Eye (tissue), 1 donor: ENCODE measurements around the gene MPPED1.

Source experiments
- DNase-seq: peaks from one replicate; pipeline ENCODE4 v3.0.0-alpha.2; 2015

MPPED1 gene

DNA sequence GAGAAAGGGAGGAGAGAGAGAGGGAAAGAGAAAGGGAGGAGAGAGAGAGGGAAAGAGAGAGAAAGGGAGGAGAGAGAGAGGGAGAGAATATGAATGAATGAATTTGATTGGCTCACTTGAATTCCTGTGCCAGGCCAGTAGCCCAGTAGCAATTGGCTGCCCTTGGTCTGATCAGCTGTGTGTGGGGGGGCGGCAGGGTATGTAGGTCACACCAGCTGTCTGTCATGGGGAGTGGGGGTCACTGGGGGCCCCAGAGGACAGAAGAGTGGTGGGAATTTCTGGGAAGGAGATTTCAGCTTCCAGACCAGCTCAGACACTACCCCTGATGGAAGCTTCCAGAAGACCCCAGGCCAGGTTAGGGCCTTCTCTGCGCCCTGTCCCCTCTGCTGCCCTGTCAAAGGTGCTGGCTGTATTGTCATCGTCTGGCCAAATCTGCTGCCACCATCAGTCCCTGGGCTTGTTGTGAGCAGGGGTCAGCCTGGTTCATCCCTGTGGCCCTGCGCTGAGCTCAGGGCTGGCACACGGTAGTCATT lies 21.1 kb downstream of the MPPED1 start:
- no peak for DNase-seq

DNA sequence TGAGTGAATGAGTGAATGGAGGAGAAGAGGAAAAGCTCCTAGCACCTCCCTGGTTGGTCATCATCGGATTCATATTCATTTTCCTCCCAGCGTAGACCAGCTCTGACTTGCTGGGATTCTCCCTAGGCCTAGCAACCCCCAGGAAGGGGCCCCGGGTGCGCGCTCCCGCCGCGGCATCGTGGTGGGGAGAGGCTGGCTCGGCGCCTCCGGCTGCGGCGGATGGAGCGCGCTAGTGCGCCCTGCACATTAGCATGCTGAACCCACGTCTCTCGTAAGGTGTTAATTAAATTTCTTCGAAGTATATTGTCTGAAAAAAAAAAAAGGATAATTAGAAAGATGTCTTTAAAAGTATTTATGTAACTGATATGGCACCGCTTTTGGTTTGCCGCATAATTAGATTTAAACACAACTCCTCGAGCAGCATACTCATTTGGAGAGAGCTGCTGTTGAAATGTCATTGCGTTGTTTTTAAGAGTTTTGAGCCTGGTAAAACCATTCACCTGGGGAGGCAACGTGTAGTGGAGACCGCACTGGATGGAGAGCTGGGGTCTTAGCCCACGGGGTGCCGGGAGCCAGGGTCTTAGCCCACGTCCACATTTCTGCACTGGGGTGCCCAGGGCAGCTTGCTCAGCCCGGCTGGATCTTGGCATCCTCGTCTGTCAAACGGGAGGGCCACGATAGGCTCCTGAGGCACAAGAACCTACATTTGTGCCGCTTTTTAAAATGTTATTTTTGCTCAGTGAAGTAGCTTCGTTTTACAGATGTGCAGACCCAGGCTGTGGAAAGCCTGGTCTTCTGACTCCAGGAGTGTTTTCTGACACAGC lies 21.8 kb downstream of the MPPED1 start:
- no peak for DNase-seq

DNA sequence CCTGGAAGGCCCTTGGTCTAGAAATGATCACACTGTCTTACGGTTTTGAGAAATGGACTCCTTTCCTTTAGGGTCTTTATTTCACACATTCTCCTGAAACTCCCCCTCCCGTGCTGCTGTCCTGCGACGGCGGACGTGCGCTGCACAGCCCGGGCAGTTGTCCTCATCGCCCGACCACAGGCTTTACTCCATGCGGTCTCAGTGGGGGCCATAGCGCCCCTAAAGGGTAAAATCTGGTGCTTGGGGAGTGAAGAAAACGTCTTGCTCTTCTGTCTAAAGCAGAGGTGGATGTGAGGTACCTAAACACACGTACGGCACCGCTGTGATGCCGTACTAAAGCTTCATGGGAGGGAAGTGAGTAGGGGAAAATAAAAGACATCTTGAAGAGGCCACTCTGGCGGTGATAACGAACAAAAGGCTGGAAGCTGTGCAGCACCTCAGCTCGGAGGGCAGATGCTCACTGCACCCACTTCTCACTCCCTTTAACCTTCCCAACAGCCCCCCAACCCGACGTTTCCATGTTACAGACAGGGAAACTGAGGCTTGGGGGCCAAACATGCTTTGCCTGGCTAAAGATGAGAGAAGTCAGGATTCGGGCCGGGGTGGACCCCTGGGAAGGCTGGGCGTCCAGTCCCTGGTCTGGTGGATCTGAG lies 22.6 kb downstream of the MPPED1 start:
- DNase-seq: no peak

DNA sequence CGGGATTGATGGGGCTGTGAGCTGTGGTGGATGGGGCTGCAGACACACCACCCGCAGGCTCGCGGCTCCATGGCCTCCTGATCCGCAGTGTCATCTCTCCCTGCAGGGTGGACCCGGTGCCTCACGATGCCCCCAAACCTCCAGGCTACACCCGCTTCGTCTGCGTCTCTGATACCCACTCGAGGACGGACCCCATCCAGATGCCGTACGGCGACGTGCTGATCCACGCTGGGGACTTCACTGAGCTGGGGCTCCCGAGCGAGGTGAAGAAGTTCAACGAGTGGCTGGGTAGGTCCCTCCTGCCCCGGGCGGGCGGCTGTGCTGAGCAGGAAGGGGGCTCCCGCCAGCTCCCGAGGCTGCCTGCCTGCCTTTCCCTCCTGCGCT lies 23.1 kb downstream of the MPPED1 start:
- DNase-seq: no peak

DNA sequence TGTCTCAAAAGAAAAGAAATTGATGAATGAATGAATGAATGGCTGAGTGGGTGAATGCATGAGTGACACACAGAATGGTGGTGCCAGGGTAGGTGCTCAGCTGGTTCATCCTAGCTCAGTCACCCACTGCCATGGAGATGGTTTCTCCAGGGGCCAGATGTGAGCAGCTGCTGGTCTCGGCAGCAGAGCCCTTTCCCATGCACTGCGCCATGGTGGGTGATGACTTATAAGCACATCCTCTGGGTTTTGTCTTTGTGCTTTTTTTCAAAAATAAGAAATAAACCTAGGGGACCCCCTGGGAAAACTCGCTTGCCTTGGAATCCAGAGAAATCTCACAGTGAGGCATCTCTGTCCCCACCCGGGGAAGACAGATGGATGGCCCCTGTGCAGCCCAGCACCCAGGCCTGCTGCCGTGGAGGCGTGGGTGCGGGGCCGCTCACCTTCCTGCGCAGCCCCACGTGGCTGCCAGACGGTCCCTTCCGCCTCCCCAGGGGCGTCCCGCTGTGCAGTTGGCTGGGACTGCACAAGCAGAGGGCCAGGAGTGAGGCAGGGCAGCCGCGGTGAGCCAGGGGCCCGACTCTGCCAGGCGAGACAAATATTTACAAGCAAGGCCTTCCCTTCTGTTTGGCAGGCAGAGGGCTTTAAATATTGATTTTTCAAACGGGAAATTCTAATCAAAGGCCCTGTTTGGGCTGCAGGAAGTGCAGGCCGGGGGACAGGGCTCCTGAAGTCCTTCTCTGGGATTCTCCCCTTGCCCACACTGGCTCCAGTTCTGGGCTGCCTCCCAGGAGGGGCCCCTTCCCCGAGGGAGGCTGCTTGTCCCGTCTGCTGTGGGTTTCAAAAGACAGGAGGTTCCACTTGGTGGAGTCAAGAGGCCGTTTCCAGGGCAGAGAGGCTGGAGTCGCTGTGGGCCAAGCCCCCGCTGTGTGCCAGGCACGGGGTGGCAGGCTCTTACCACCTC lies 24.3 kb downstream of the MPPED1 start:
- no peak for DNase-seq

DNA sequence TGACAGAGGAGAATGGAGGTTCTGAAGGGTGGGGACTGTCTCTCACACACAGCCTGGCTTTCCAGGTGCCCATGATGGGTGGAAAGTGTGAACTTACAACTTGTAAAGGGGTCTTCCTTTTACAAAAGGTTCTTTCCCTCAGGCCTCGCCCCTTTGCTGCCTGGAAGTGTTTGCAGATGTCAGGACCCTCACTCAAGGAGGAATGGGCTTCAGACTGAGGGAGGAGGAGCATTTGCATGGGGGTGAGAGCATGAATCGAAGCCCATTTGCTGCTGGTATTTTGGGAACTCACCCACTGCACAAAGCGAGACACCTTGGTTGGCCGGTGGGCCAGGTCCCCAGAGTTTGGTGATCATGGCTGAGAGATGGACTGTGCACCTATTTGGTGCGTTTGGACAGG lies 25.1 kb downstream of the MPPED1 start:
- DNase-seq: no peak

DNA sequence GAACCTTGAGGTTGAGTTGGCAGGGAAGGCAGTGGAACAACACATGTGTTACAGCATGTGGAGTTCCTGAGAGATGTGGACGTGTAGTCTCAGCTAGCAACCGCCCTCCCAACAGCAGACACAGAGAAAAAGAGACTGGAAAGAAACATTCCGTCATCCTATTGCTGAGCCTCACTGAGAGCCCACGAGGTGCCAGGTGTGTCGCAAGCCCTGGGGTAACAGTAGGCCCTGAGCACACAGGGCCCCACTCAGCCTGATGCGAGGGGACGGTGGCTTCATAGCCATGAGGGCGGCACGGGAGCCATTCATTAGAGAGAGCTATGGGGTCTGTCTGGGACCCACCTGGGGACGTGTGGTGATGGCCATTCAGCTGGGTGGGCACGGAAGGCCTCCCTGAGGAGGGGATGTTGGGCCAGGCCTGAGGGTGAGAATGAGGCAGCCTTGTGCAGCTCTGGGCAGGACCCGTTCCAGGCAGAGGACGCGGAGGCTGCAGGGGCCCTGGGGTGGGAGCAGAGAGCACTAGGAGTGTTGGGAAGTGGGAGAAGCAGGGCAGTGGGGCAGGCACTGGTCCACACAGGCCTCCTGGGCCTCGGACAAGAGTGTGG lies 26.2 kb downstream of the MPPED1 start:
- no peak for DNase-seq

DNA sequence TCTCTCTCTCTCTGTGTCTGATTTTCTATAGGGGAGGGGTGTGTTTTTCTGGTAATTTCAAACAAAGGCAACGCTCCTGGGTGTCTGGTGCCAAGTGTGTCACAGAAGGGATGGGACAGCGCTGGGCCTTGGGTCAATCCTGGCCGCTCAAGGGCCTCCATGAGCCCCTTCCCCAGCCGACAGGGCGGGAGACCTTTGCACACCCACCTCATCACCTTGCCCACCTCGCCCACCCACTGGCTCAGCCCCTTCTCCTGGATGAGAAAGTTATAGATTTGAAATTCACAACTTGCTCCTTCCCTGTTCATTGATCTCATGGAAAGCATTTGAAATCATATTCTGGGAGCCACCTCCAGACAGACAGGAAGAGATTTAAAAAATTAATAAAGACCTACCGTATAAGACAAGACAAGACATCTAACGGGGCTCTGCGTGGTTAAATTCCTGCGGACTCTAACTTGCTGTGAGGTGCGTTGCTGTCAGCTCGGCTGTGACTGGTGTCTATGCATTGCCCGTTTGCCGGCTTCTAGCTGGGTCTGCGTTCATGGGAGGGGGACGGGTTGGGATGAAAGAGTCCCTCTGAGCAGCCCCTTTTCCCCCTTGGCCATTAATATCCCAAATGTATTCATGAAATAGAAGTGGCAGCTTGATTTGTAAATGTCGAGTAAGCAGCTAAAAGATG lies 27.0 kb downstream of the MPPED1 start:
- no peak for DNase-seq

DNA sequence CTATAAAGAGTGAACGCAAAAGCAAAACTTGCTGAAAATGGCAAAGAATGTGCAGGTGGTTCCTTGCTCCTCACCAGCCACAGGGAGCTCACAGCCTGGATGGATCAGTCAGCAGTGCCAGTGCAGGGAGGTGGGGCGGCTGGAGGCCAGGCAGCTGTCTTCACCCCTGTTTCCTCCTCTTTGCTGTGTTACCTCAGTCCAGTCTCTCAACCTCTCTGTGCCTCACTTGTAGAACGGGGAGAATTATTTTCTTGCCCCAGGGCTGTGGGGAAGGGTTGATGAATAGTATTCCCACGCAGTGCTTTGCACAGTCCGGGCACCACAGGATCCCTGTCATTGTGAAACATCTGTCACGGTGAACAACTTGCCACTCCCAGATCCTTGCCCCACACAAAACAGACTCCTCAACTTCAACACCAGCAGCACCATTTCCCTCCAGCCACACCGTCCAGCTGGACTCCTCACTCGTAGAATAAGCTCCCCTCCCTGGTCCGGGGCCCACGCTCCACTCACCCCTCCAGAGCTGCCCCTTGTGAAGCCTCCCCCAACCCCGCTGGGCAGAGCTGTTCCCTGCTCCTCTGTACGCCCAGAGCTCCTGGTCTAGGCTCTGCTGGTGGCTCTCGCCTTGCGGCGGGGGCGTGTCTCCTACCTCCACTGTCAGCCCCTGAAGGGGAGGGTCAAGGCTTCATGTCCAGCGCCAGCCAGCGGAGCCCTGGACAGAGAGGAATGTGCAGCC lies 27.7 kb downstream of the MPPED1 start:
- no peak for DNase-seq

DNA sequence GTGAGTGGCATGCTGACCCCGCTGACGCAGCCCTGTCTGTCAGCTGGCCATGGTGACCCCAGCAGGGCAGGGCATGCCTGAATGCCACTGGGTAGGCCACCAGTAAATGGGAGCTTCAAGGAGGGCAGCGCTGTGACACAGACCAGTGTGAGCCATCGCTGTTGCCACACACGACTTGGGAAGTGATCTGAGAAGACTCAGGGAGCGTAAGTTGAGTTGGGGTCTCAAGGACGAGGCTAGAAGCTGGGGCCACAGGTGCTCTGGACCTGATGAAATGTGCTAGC lies 28.2 kb downstream of the MPPED1 start:
- DNase-seq: no peak

DNA sequence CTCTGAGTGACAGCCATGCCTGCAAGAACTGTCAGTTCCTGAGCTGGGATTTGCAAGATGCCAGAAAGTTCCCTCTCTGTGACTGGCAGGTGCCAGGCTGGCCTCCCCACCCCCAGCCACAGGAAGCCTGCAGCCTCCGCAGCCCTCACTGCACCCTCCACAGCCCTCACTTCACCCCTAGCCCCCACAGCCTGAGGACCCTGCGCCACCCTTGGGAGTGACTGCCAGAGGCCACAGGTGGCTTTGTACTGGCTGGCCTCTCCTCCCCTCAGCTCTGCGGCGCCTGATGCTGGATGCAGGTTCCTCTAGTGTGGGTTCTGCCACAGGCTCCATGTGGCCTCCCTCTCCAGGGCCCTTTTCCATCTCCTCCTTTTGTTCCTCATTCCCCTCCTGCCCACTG lies 28.7 kb downstream of the MPPED1 start:
- DNase-seq: no peak

DNA sequence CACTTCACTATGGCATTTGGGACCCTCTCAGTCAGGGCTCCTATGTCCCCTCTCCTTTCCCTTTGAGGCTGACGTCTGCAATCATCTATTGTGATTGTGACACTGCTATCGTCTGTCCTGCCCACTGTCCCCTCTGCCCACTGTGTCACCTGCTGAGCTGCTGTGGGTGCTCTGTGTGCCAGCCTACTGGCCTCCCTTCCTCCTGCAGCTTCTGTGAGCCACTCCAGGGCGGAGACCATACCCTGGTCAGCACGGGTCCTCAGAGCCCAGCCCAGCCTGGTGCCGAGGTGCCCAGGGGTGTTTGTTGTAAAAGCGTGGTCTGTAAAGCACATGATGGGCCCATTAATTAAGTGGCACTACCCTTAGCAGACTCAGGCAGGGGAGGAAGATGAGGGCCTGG lies 29.4 kb downstream of the MPPED1 start:
- DNase-seq: no peak

DNA sequence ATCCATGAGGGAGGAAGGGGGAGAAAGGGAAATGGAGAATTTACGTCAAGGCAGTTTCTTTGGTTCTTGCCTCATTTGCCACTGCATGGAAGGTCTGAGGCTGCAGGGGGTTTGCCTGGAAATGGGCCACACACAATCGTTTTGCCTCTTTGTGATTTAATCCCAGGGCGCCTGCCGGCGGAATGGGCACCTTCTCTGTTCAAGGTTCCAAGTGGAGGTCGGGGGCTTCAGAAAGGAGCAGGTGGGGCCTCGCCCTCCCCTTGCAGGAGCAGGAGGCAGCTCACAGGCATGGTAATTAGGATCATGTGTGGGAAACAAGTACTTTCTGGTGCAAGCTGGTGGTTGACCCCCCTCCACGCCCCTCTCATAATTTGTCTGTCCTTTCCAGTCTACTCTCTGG lies 29.9 kb downstream of the MPPED1 start:
- no peak for DNase-seq

DNA sequence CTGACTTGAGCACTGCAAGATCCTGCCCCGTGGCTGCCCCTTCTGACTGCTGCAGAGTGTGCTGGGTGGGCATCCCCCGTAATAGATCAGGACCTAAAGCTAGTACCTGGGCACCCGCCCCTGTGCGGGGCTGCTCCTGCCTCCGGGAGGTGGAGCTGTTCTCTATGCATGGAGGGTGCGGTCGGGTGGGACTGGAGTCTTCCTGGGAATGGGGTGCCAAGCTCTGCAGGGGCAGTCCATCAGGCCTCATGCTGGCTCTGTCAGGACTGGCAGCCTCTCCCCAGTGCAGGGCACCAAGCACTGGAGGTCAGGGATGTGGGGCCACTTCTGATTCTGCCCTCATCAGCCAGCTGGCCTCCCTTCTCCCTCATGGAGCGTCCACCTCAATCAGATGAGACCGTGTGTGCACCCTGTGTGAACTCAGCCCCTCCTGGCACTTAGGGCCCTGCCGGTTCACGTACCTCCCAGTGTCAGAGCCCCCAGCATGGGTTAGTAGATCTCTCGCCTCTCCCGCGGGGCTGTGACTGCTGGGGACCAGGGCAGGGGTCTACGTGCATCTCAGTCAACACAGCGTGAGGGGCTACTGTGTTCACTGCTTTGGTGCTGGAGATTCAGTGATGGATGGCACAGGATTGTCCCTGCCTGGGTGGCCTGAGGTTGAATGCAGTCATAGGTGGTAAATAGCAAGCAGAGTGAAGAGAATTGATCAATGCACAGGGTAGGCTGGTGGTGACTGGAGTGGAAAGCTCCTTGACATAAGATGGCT lies 30.8 kb downstream of the MPPED1 start:
- DNase-seq: no peak

DNA sequence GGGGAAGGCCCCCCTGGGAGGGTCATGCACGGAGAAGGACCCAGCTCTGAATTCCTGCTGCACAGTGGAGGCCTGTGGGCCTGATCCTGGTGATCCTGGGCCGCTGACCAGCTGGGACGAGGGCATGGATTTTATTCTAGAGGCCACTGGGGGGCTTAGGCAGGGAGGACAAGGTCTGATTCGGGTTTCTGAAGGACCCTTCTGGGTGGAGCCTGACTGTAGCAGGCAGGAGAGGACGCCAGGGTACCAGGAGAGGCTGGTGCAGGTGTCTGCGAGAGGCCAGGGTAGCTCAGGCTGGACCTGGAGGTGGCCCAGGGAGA lies 31.3 kb downstream of the MPPED1 start:
- DNase-seq: no peak

DNA sequence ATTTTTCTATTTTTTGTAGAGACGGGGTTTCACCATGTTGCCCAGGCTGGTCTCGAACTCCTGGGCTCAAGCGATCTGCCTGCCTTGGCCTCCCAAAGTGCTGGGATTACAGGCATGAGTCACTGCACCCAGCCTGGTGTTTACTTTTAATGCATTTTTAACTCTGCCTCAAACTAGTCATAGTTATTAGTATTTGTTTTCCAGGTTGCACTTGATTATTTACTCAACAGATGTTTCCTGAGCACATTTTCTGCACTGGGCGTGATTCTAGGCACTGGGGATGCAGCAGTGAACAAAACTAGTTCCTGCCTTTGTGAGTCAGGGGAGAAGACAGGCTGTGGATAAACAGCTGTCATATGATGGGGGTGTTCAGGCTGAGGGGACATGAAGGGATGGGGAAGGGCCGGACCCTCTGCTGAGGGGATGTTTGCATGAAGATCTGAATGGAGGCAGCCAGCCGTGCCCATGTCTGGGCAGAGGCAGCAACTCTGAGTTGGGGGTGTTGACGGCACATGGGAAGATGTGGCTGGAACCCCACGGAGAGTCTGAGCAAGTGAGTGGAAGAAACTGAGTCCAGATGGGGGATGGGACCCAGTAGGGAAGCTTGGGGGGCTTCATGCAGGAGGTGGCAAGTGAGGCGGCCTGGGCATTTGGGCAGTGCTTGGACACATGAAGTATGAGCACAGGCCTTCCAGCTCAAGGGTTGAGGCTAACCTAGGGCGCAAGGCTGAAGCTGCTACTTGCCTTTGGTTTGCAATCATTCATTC lies 34.4 kb downstream of the MPPED1 start:
- DNase-seq: no peak

DNA sequence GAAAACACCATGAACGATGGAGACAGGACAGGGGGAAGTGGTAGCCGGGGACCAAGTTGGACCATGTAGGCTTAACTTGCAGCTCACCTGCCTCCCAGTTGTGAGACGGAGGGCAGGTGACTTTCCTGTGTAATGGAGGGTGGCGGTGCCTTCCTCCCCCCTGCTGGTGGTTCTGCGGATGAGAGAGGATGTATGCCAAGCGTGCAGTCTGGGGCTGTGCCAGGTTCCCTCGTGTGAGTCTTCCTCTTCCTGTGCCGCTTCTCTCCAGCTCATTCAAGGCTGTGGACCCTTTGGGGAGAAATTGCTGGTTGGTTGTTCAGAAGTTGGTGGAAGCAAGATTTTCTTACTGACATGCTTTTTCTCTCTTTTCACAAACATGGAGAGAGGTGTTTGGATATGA lies 35.1 kb downstream of the MPPED1 start:
- DNase-seq: no peak

DNA sequence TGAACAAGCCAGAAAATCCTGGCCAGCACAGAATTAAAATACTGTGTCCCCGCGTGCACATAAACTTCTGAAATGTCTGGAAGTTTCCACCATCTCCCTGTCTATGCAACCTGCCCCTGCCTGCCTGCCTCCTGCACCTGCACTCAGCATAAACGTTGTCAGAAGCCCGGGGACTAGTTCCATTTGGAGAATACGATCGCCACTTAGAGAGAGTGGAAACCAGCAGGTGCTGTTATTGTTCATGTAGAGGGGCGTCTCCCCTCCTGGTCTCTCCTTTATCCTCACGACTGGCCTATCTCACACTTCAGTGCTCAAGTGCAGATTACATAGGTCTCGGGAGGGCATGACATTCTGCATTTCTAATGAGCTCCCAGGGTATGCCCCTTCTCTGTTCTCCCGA lies 35.6 kb downstream of the MPPED1 start:
- peak; percentile 71 for DNase-seq

DNA sequence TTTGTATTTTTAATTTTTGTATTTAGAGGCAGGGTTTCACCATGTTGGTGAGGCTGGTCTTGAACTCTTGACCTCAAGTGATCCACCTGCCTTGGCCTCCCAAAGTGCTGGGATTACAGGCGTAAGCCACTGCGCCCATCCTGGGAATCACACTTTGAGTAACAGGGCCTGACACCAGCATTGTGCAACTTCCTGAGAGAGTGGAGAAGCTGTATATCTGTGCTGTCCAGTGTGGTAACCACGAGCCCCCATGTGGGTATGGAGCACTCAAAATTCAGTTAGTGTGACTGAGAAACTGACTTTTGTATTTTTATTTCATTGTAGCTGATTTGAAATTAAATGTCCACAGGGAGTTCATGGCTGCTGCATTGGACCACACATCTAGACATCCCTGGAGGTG lies 36.2 kb downstream of the MPPED1 start:
- no peak for DNase-seq

DNA sequence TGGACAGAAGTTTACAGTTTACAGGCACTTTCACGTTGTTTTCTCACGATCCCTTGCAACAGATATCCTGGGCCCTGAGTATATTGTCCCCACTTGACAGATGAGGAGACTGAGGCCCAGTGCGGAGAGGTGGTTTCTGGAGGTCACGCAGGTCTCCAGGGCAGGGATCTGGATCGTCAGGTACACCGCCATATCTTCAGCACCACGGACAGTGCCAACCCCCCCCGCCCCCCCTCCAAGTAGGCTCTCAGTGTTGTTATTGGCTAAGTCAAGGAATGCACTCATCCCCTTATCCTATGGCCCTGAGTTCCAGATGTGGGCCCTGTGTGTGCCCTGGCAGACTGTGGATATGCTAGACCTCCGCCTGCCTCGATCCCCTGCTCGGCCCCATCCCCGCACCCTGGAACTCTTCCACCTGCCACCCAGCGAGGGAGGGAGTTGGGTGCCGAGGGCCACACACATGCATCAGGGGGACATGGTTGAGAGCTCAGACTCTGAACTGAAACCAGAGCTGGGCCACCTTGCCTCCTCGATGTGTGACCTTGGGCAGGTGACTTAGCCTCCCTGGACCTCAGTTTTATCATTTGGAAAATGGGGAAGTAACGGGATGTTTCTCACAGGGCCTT lies 37.5 kb downstream of the MPPED1 start:
- no peak for DNase-seq
